LHCN-M2 (cell line): ENCODE data around the gene LGR4. TPM values are rescaled to one million over a fixed set of nuclear protein-coding genes. Genes with fewer than 3 reads are reported as not detected.

Source experiments
- DNase-seq: peaks from one replicate; pipeline ENCODE4 v3.0.0-alpha.2; 2012; ENCODE audit warnings: low read depth
- total RNA-seq: library from RNA; depleted of rRNA; stranded (reverse); fragments of >200 nt; gene quantifications from 2 replicates; pipeline ENCODE4 v1.2.3, GENCODE V29; 2014

Gene LGR4
- total RNA-seq, 1 experiment from 2014 or later = 4.9 TPM

DNA sequence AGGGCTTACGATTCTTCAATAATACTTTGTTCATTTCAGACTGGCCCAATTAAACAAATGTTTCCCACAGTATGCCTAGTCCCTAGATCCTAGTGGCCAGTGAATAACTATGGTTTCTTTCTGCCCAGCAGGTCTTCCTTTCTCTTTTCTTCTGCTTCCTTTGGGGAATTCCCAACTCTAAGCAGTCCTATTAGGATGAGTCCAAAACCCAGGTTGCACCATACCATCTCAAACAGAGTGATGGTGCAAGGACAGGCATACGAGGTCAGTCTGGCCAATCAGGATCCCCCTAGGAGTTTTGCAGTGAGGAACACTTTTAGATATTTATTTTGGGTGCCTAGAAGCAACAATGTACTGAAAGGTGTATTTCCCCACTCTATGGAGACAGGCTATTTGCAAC is 68.2 kb downstream of the LGR4 start:
- DNase-seq = no peak

- no peak for DNase-seq
Observed at GRCh38 chr11:27403195-27403594, 69.4 kb downstream of the LGR4 start.

- no peak for DNase-seq
Observed at GRCh38 chr11:27402450-27402849, 70.1 kb downstream of the LGR4 start.

DNA sequence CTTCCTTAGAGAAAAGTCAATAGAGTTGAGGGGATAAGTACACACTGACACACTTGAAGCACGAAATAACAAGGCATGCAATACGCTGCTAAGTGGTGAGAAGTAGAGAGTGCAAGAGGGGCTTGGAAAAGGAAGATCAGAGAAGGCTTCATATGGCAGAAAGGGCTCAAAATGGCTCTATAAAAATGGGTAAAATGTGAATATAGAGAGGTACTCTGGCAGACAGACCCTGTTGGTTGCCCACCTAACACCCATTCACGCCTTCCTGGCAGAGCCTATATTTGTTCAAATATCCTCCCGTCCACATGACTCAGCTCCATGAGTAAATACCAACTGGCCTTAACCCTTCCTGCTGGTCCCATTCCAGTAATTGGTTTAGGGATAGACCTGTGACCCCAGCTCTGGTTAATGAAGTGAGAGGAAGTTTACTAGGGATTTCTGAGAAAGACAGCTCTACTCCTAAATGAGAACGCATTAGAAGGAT is 70.7 kb downstream of the LGR4 start:
- DNase-seq = no peak

GRCh38 chr11:27401280-27401832 is 71.2 kb downstream of the LGR4 start:
- DNase-seq = no peak

GRCh38 chr11:27398400-27398770 is 74.2 kb downstream of the LGR4 start:
- DNase-seq = no peak

GRCh38 chr11:27397624-27398399 is 74.8 kb downstream of the LGR4 start:
- DNase-seq = no peak

- no peak for DNase-seq
Observed at GRCh38 chr11:27396259-27396839, 76.2 kb downstream of the LGR4 start.

DNA sequence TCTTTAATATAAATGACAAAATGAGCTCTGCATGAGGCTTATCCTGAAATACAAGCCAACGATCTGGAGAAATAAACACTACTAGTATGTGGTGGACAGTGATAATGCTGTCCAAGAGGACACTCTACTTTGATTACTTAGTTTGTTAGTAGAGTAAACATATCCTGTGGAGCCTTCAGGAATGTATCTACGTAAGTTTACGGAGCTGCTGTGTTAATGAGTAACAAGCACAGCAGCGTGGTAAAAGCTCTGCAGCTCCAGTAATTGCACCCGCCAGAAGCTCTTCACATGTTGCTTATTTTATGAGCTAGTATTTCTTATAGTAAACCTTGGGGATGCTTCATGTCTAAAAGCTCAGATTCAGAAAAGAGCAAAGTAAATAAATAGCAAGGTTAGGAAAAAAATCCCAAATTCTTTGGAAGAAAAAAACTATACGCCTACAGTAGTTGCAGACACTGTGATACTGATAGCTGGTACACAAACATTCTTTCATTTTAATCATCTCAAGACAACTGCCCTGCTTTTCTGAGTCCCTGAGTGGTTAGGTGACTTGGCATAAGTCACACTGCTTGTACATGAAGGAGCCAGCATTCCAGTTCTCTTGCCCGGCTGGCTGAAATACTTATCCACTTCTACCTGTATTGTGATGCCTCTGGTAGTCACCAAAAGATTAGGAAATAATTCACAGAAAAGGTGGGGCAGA is 76.9 kb downstream of the LGR4 start:
- no peak for DNase-seq

GRCh38 chr11:27394781-27395228 is 77.8 kb downstream of the LGR4 start:
- no peak for DNase-seq

DNA sequence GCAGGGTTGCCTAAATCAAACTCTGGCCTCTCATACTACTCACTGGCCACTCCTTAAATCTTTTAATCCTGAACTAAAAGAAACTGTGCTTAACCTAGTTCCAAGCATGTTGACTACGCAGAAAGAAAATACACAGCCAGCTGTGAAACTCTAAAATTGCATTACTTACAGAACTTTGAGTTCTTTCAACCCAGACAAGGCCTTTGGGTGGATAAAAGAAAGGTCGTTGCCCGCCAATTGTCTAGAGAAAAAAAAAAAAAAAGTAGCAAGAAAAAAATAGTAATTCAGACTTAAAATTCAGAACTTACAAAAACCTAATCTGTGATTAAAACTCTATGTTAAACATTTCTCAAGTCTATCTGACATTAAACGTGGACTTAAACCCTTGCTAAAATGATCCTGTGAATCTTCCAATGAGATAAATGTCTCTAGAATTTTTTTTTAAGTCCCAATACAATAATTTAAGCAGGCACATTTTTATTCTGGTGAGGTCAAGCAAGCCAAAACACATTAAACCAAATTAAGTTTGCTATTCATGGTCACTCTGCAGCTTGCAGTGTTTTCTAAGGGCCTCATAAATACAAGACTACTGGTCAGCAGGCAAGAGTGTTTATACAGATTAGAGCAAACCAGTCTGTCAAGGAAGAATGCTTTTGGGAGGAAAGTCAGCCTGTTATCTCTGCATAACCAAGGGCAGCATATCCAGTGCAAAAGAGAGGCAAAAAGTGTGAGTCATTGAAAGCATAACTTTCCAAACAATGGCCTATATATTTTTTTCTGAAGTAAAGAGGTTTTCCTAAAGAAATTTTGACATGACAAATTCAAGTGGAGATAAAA is 80.1 kb downstream of the LGR4 start:
- peak; percentile 45 for DNase-seq

- no peak for DNase-seq
Observed at GRCh38 chr11:27391331-27392015, 81.1 kb downstream of the LGR4 start.

DNA sequence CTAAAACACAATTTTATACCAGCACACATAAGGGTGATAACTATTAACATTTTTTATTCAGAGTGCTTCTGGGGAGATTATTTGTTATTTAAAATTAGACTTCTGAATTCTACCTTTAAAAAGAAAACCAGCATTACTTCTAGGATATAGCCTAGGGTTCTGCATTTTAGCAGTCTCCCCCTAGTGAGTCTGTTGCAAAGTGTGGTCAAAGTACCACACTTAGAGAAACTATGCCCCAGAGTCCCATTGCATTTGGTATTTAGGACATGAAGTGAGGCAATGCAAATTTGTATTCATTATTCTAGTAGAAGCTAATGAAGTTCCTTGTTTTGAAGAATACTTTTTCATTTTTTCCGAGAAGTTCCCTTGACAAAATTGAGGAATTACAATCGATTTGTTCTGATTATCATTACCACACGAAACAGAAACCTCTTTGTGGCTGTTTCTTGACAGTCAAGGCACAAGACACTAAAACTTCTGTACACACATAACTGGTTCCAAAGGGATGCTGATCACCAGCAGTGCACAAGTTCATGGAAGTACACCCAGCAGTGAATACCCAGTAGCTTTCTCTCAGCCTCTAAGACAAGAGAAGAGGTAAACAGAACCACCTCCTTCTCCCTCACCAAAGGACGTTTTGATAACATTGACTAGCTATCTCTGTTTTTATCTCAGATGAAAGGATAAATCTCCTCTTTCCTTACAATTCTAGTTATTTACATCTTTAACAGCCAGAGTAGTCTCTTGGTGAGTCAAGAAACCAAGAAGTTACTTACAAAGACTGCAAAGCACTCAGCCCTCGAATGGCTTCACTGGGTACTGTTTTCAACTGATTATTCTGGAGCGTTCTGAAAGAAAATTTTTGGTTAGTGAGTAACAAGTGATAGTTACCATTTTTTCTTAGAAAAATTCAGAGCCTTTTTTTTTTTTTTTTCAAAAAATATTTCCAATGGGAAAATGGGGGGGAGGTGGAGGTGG is 82.0 kb downstream of the LGR4 start:
- peak; percentile 36 for DNase-seq

DNA sequence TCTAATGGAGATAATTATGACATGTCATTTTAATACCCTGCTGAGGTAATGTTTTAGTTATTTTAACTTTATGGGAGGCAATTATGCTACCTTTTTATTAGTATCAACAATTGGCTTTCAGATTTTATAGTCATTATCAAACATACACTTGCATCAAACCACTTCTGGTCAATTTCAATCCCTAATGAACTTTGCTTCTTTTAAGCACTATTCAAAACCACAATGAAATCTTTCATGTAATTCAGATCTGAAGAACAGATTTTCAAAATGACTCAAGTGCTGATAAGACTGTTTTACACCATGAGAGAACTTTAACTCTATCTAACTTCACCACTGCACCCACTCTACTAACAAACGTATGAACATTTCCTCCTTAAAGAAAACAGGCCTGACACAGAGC is 83.7 kb downstream of the LGR4 start:
- DNase-seq = no peak

DNA sequence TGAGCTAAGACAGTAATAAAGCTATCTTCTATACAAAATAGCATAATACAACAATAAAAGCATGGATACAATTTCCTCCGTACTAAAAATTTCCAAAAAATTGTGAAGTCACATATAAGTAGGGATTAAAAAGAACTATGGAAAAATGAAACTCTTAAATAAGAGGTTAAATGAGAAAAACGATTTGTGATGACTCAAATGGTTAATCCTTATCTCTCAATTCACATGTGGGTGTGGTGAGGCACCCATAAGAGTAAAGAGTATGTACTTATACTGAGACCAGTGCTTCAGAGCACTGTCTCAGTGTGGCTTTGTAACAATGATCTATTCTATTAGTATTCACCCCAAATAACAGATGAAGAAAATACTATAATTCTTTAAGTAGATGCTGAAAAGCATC is 84.6 kb downstream of the LGR4 start:
- DNase-seq = no peak

DNA sequence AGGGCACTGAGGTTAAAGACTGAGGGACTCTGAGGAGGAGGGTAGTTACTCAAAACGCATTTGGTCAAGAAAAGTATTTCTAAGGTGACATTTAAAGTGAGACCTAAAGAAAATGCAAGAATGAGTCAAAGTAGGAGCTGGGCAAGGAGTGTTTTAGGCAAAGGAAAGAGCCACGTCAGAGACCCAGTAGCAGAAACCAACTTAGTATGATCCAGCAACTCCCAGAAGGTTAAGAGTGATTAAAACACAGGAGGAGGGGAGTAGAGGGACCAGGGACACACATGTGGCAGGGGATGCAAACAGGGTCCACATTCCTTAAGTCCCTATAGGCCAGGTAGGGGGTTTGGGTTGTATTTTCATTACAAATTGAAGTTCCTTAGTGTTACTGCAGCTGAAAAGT is 85.2 kb downstream of the LGR4 start:
- no peak for DNase-seq

DNA sequence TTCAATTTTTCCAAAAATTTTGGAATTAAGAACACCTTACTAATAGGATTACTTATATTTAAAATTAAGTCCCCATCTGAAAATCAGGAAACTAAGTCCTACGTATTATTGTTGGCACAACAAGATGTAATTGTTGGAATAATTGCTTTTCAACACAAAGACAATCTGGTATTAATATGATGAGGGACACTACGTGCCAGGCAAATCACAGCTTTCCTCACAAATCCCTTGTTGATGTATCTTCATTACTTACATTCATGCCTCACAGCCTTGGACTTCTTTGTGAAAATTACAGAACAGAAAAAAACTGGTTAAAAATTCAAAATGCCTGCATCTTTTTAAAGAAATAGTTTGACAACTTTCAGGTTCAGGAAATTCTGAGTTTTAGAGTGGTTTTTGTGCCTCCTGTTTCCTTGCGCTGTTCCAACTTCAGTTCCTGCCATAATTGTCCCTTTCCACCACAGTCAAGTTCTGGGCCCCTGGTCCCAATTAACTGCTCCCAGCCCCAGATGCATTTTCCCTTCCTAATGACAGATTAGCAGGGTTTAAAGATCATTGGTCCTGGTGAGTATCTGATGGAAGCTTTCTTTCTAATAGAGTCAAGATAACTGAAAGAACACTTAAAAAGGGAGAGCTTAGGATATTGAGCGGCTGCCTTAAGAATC is 86.3 kb downstream of the LGR4 start:
- DNase-seq = no peak

- DNase-seq = peak; percentile 87
Observed at GRCh38 chr11:27385245-27385644, 87.3 kb downstream of the LGR4 start.

- DNase-seq = no peak
Observed at GRCh38 chr11:27384227-27384626, 88.4 kb downstream of the LGR4 start.
